ENCODE data around the gene CHCHD5.

DNA sequence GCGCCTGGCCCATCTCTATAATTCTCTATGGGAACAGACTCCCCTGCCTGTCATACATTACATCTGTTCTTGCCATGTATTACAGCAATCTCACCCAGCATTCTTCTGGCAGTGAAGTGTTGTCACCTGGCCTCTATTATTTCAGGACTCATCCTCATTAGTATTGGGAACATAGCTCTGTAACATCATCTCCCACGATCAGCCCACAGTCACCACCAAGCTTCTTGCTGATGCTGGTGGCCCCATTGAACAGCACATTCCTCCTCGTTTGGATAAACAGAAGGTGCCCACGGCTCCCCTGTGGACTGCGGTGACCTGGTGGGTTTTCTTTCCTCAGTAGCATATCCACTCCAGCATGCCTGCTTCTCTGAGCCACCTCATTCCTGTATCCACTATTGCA, 21.5 kb downstream of the CHCHD5 start:
- TF ChIP-seq, protein P1, sequence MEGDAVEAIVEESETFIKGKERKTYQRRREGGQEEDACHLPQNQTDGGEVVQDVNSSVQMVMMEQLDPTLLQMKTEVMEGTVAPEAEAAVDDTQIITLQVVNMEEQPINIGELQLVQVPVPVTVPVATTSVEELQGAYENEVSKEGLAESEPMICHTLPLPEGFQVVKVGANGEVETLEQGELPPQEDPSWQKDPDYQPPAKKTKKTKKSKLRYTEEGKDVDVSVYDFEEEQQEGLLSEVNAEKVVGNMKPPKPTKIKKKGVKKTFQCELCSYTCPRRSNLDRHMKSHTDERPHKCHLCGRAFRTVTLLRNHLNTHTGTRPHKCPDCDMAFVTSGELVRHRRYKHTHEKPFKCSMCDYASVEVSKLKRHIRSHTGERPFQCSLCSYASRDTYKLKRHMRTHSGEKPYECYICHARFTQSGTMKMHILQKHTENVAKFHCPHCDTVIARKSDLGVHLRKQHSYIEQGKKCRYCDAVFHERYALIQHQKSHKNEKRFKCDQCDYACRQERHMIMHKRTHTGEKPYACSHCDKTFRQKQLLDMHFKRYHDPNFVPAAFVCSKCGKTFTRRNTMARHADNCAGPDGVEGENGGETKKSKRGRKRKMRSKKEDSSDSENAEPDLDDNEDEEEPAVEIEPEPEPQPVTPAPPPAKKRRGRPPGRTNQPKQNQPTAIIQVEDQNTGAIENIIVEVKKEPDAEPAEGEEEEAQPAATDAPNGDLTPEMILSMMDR (IDR thresholded peaks at IDR 0.05): no peak
- TF ChIP-seq POLR2AphosphoS5 (IDR thresholded peaks at IDR 0.05): no peak
- TF ChIP-seq EP300 (IDR thresholded peaks at IDR 0.05): no peak
- TF ChIP-seq POLR2A (IDR thresholded peaks at IDR 0.05): no peak
